Measurements from ENCODE around the gene ZNFX1. TPM values are rescaled to one million over a fixed set of nuclear protein-coding genes. Genes with fewer than 3 reads are reported as not detected.

ZNFX1 gene
- total RNA-seq, 2 experiments from 2014 or later: 50.6 to 51.6 TPM

DNA sequence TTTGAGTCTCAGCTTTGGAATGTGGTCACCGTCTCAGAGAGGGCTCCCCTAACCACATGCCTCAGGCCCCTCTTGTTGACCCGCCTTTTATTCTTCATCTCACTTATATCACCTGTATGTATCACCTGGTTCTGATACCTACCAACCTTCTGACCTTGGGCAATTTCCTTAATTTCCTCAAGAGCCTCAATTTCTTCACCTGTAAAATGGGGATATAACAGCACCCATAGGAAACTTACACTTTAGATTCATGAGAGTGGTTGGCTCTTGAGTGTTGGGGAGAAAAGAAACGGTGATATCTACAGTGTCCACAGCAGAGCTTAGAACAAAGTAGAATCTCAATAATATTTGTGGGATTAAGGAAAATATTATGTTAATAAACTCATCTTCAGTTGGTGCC, 62.6 kb downstream of the ZNFX1 start:
- H3K4me1 ChIP-seq (ENCODE audit: insufficient read depth, low read length): peaks cover 20% of the 10 kb centered on the region
- intact Hi-C loops (cut with DNase I, micrococcal nuclease): loop anchor here in 1 of 2 experiments (5.0 kb wide), 2 partner anchors 168 to 1517 kb away; partner anchors contain the start of genes CSE1L and PARD6B
- POLR2A ChIA-PET: interaction anchor here (1.0 to 2.4 kb wide), 2 partner anchors 82 to 83 kb away, joined by 4 to 13 read pairs; no protein-coding TSS in a partner anchor

GRCh38 chr20:49214571-49214970, 63.3 kb downstream of the ZNFX1 start:
- H3K9me3 ChIP-seq (ENCODE audit: control insufficient read depth in 1 of 2, insufficient read depth in 1 of 2, low read length in 2 of 2): no peaks in the 10 kb centered on the region
- Mint-ChIP-seq H3K36me3 (ENCODE audit: low read depth) (peaks cover 7% of the 10 kb centered on the region), H3K9me3 (no peaks in the 10 kb centered on the region), H3K27ac (no peak overlapping the region), H3K4me1 (ENCODE audit: low read depth) (peaks cover 13% of the 10 kb centered on the region), H3K27me3 (no peaks in the 10 kb centered on the region), H3K4me3 (no peak overlapping the region)
- no peak overlapping the region for H3K4me3 ChIP-seq (ENCODE audit: low read length)
- ATAC-seq (ENCODE audit: poor library complexity) (no peak), DNase-seq (no peak)
- ChIA-PET POLR2A (interaction anchor here (1.0 kb wide), 1 partner anchor 82 kb away, joined by 4 read pairs; no protein-coding TSS in a partner anchor), CTCF (no interaction called here)
- H3K4me1 ChIP-seq (ENCODE audit: insufficient read depth, low read length): peaks cover 13% of the 10 kb centered on the region
- H3K27me3 ChIP-seq (ENCODE audit: control insufficient read depth in 1 of 2, insufficient read depth in 2 of 2, low read length in 2 of 2): no peaks in the 10 kb centered on the region
- H3K36me3 ChIP-seq (ENCODE audit: insufficient read depth, low read length): no peaks in the 10 kb centered on the region
- no peak overlapping the region for H3K27ac ChIP-seq (ENCODE audit: low read depth in 1 of 2, low read length in 2 of 2)
- intact Hi-C loops (cut with DNase I, micrococcal nuclease): no loop called here
- no peak for TF ChIP-seq CTCF (IDR thresholded peaks at IDR 0.05)

More for the DNA sequence above, 62.6 kb downstream of the ZNFX1 start:
- no peak overlapping the region for H3K4me3 Mint-ChIP-seq
- H3K4me1 Mint-ChIP-seq (ENCODE audit: low read depth): peaks cover 18% of the 10 kb centered on the region
- Histone ChIP-seq H3K9me3 (ENCODE audit: control insufficient read depth in 1 of 2, insufficient read depth in 1 of 2, low read length in 2 of 2) (no peaks in the 10 kb centered on the region), H3K4me3 (ENCODE audit: low read length) (no peak overlapping the region), H3K27me3 (ENCODE audit: control insufficient read depth in 1 of 2, insufficient read depth in 2 of 2, low read length in 2 of 2) (no peaks in the 10 kb centered on the region), H3K36me3 (ENCODE audit: insufficient read depth, low read length) (no peaks in the 10 kb centered on the region), H3K27ac (ENCODE audit: low read depth in 1 of 2, low read length in 2 of 2) (no peak overlapping the region)
- no peak for TF ChIP-seq CTCF (IDR thresholded peaks at IDR 0.05)
- ATAC-seq (ENCODE audit: poor library complexity) (no peak), DNase-seq (no peak)
- no peak overlapping the region for H3K27ac Mint-ChIP-seq
- no peaks in the 10 kb centered on the region for H3K27me3 Mint-ChIP-seq
- CTCF ChIA-PET: interaction anchor here (4.4 kb wide), 1 partner anchor 81 kb away, joined by 52 read pairs; no protein-coding TSS in a partner anchor
- H3K36me3 Mint-ChIP-seq (ENCODE audit: low read depth): peaks cover 14% of the 10 kb centered on the region
- no peaks in the 10 kb centered on the region for H3K9me3 Mint-ChIP-seq

GRCh38 chr20:49210757-49211110, 67.1 kb downstream of the ZNFX1 start:
- CTCF ChIA-PET: no interaction called here

More at GRCh38 chr20:49210757-49211110, 67.1 kb downstream of the ZNFX1 start:
- Histone ChIP-seq H3K36me3 (ENCODE audit: insufficient read depth, low read length) (no peaks in the 10 kb centered on the region), H3K4me1 (ENCODE audit: insufficient read depth, low read length) (no peaks in the 10 kb centered on the region), H3K4me3 (ENCODE audit: low read length) (no peak overlapping the region), H3K27ac (ENCODE audit: low read depth in 1 of 2, low read length in 2 of 2) (no peak overlapping the region), H3K9me3 (ENCODE audit: control insufficient read depth in 1 of 2, insufficient read depth in 1 of 2, low read length in 2 of 2) (no peaks in the 10 kb centered on the region), H3K27me3 (ENCODE audit: control insufficient read depth in 1 of 2, insufficient read depth in 2 of 2, low read length in 2 of 2) (no peaks in the 10 kb centered on the region)
- intact Hi-C loops (cut with DNase I, micrococcal nuclease): no loop called here
- no peaks in the 10 kb centered on the region for H3K36me3 Mint-ChIP-seq (ENCODE audit: low read depth)
- H3K4me1 Mint-ChIP-seq (ENCODE audit: low read depth): no peaks in the 10 kb centered on the region
- no peak for ATAC-seq (ENCODE audit: poor library complexity)
- POLR2A ChIA-PET: interaction anchor here (0.6 kb wide), 1 partner anchor 8 kb away, joined by 3 read pairs; the partner anchor contains the start of gene DDX27
- no peaks in the 10 kb centered on the region for H3K27me3 Mint-ChIP-seq
- H3K27ac Mint-ChIP-seq: no peak overlapping the region
- H3K9me3 Mint-ChIP-seq: no peaks in the 10 kb centered on the region
- H3K4me3 Mint-ChIP-seq: no peak overlapping the region
- TF ChIP-seq CTCF (IDR thresholded peaks at IDR 0.05): no peak
- no peak for DNase-seq

Data from CD4-positive, alpha-beta T cell (primary cell).